Ishikawa (cell line): ENCODE data around the gene ERV3-1.

ENCODE experiments used
- CEBPB ChIP-seq: IDR thresholded peaks from 2 replicates; pipeline ENCODE4 v1.6.1; 2012
- EGR1 ChIP-seq: IDR thresholded peaks from 2 replicates; pipeline ENCODE4 v1.6.1; 2012
- EP300 ChIP-seq: IDR thresholded peaks from 2 replicates; pipeline ENCODE4 v1.6.1; 2012; ENCODE audit warnings: borderline replicate concordance
- FOXM1 ChIP-seq: IDR thresholded peaks from 2 replicates; pipeline ENCODE4 v1.6.1; 2012; ENCODE audit warnings: low read depth, borderline replicate concordance
- MAX ChIP-seq: IDR thresholded peaks from 2 replicates; pipeline ENCODE4 v1.6.1; 2012
- NFIC ChIP-seq: IDR thresholded peaks from 2 replicates; pipeline ENCODE4 v1.6.1; 2012
- RAD21 ChIP-seq: IDR thresholded peaks from 2 replicates; pipeline ENCODE4 v1.6.1; 2012; ENCODE audit warnings: low read depth
- REST ChIP-seq: IDR thresholded peaks from 2 replicates; pipeline ENCODE4 v1.6.1; 2012; ENCODE audit warnings: low read depth, mild to moderate bottlenecking
- TAF1 ChIP-seq: IDR thresholded peaks from 2 replicates; pipeline ENCODE4 v1.6.1; 2012; ENCODE audit warnings: low read depth, mild to moderate bottlenecking
- TCF12 ChIP-seq: IDR thresholded peaks from 2 replicates; pipeline ENCODE4 v1.6.1; 2012; ENCODE audit warnings: low read depth
- TEAD4 ChIP-seq: IDR thresholded peaks from 2 replicates; pipeline ENCODE4 v1.6.1; 2012
- USF1 ChIP-seq: IDR thresholded peaks from 2 replicates; pipeline ENCODE4 v1.6.1; 2012
- YY1 ChIP-seq: IDR thresholded peaks from 2 replicates; pipeline ENCODE4 v1.6.1; 2012; ENCODE audit warnings: low read depth
- ZBTB7A ChIP-seq: IDR thresholded peaks from 2 replicates; pipeline ENCODE4 v1.6.1; 2012; ENCODE audit warnings: low read depth

Gene ERV3-1

GRCh38 chr7:64997164-64997908 is 9.2 kb downstream of the ERV3-1 start:
- TF ChIP-seq EP300 (no peak), YY1 (no peak), ZBTB7A (no peak), CEBPB (no peak), USF1 (no peak), RAD21 (no peak), TAF1 (no peak), EGR1 (no peak)

GRCh38 chr7:64996305-64996704 is 10.2 kb downstream of the ERV3-1 start:
- no peak for TF ChIP-seq RAD21
- no peak for TF ChIP-seq TAF1
- no peak for TF ChIP-seq REST
- no peak for TF ChIP-seq EGR1
- no peak for TF ChIP-seq NFIC
- TF ChIP-seq ZBTB7A = no peak
- TF ChIP-seq MAX = no peak

- no peak for TF ChIP-seq TAF1
- TF ChIP-seq YY1 = no peak
- TF ChIP-seq TEAD4 = no peak
- no peak for TF ChIP-seq CEBPB
- no peak for TF ChIP-seq USF1
- no peak for TF ChIP-seq REST
- TF ChIP-seq TCF12 = no peak
- no peak for TF ChIP-seq FOXM1
- no peak for TF ChIP-seq EP300
- TF ChIP-seq EGR1 = no peak
- TF ChIP-seq ZBTB7A = no peak
- TF ChIP-seq RAD21 = no peak
- TF ChIP-seq MAX = no peak
These were observed 12.6 kb downstream of the ERV3-1 start for GRCh38 chr7:64993901-64994300.

- TF ChIP-seq RAD21 = no peak
- TF ChIP-seq TEAD4 = no peak
These were observed 13.5 kb downstream of the ERV3-1 start for GRCh38 chr7:64992971-64993370.

- TF ChIP-seq EP300 (no peak), ZBTB7A (no peak), REST (no peak), TCF12 (no peak), MAX (no peak), RAD21 (no peak), TAF1 (no peak), NFIC (no peak)
These were observed 15.6 kb downstream of the ERV3-1 start, which contains the start of gene ZNF117 for GRCh38 chr7:64990936-64991335. ZNF117 (minus strand) TSS chr7:64991036.
